Testis (tissue), 2 donors: ENCODE measurements around the gene ID3.

Source experiments
- CTCF ChIP-seq, 3 experiments: fragments of 450-650 bp in 2 of 3; fragments of 200-600 bp in 1 of 3; sonication (generic) in 1 of 3; IDR thresholded peaks; one replicate each; pipeline ENCODE4 v1.5.1; 2016 to 2019; ENCODE audit warnings: antibody characterized with exemption in 3 of 3, mild to moderate bottlenecking in 2 of 3, moderate library complexity in 1 of 3
- POLR2A ChIP-seq: fragments of 450-650 bp; IDR thresholded peaks from one replicate; pipeline ENCODE4 v1.6.1; 2017; ENCODE audit warnings: antibody characterized with exemption, mild to moderate bottlenecking, moderate library complexity

- TF ChIP-seq CTCF (IDR thresholded peaks at IDR 0.05) (no peak), POLR2A (no peak)
Measured at GRCh38 chr1:23577056-23578004, 18.0 kb upstream of the ID3 start.
